Stimulated activated CD8-positive, alpha-beta memory T cell treated with anti-CD3 and anti-CD28 coated beads, Interleukin-4, amount 100 ng/mL, for 1 hour (primary cell): Measurements from ENCODE around the gene CAMSAP1.

Source experiments
- DNase-seq, 2 donors: peaks; one replicate each; pipeline ENCODE4 v3.0.0-alpha.2; 2020; ENCODE audit warnings: low read depth in 2 of 2, low spot score in 1 of 2

The CAMSAP1 gene

DNA sequence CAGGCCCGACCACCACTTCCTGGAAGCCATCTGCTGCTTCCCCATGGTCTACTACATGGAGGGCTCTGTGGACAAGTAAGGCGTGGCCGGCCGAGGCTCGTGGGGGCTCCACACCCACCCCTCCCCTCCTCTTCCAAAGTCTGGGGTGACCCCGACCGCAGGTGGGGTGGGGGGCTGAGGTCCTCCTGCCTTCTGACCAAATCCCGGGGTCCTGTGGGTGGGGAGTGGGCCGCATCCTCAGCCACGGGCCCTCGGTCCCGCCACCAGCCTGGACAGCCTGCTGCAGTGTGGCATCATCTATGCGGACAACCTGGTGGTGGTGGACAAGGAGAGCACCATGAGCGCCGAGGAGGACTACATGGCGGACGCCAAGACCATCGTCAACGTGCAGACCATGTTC lies 128.9 kb downstream of the CAMSAP1 start:
- no peak for DNase-seq

DNA sequence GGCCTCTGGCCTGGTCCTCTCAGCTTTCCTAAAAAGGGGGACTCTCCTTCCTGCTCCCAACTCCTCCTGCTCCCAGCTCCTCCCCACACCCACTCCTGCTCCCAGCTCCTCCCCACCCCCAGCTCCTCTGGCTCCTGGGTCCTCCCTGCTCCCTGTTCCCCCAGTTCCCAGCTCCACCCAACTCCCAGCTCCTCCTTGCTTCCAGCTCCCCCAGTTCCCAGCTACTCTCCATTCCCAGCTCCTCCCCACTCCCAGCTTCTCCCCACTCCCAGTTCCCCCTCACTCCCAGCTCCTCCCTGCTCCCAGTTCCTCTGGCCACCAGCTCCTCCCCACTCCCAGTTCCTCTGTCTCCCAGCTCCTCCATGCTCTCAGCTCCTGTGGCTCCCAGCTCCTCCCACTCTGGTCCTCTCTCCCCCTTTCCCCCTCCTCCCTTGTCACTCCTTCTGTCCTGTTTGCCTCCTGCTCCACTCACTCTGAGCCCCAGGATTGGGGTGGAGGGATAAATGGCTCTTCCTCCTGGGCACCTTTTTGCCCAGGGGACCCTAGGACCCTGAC lies 129.6 kb downstream of the CAMSAP1 start:
- no peak for DNase-seq

GRCh38 chr9:135776893-135777622 lies 130.3 kb downstream of the CAMSAP1 start:
- no peak for DNase-seq

- DNase-seq, result no peak
These were observed 131.4 kb downstream of the CAMSAP1 start for GRCh38 chr9:135775911-135776310.

DNA sequence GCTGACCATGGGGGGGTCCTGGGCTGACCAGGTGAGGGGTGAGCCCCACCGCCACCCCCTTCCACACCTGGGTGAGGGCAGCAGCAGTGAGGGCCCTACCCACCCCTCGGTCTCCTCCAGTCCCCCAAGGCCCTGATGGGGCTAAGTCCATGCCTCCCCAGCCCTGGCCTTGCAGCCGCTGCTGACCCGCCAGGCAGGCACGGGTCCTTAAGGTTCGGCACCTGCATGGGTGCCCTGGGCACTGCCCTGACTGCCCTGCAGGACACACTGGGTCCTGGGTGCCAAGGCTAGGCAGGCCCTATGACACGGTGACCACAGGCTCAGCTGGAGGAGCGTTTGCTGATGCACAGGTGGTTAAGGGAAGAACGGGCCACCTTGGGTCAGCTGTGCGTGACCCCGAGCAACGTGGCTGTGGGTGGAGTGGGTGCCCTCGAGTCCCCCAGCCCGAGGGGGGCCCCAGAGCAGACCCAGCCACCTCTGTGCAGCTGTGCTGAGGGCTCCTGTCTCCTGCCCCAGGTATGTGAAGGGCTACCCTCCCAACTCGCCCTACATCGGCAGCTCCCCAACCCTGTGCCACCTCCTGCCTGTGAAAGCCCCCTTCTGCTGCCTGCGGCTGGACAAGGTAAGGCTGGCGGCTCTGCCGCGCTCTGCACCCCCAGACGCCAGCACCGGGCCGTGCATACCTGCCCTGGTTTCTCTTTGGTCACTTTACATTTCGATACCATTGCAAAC lies 132.4 kb downstream of the CAMSAP1 start:
- no peak for DNase-seq

DNA sequence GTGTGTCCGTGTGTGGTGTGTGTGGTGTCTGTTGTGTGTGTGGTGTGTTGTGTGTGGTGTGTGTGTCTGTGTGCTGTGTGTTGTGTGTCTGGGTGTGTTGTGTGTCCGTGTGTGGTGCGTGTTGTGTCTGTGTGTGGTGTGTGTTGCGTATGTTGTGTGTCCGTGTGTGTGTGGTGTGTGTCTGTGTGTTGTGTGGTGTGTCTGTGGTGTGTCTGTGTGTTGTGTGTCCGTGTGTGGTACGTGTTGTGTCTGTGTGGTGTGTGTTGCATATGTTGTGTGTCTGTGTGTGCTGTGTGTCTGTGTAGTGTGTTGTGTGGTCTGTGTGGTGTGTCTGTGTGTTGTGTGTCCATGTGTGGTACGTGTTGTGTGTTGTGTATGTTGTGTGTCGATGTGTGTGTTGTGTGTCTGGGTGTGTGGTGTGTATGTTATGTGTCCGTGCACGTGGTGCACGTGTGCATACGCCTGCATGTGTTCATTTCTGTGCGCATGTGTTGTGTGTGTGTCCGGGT lies 133.1 kb downstream of the CAMSAP1 start:
- no peak for DNase-seq

DNA sequence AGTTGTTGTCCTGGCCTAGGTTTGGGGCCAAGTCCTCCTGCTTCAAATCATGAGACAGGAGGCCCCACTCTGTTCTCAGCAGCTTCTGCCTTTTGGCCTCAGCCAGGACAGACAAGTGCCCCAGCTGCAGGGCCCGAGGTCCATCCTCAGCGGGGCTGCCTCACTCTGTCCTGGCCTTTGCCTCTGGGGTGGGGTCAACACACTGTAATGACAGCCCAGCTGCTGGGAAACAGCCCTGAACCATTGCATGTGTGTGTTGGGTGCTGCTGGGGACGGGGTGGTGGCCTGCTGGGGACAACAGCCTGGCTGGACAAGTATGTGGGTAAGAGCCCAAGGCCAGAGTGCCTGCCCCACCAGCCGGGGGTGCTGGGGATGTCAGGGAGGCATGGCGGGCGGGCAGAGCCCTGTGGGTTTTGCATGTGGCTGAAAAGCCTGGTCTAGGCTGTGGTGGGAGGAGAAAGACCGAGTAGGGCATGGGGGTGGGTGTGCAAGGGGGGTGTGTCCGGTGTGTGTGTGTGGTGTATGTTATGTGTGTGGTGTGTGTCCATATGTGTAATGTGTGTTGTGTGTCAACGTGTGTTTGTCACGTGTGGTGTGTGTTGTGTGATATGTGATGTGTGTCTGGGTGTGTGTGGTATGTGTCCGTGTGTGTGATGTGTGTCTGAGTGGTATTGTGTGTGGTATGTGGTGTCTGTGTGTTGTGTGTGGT lies 133.7 kb downstream of the CAMSAP1 start:
- no peak for DNase-seq

DNA sequence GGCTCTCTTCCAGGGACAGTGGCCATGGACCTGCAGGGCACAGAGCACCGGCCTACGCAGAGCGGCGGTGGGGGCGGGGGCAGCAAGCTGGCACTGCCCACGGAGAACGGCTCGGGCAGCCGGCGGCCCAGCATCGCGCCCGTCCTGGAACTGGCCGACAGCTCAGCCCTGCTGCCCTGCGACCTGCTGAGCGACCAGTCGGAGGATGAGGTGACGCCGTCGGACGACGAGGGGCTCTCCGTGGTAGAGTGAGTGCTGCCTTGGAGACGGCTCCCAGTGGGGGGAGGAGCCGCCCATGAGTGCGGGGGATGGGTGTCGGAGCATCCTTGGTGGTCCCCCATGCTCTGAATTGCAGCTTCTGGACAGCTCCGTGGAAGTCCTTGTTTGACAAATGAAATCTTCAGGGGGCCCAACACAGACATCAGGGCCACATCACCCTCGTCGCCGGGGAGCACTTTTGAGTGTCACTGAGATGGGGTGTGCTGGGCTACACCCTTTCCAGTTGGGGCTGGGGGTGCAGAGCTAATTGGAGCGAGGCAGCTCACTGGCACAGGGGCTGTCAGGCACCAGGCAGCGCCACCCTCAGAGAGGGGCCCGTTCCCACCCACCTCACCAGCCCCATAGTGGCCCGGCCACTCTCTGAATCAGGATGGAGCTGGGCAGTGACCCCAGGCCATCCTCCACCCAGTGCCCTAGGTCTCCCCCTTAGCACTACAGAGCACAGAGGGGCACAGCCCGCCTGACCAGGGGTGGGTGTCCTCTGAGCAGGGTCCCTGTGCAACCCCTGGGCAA lies 134.4 kb downstream of the CAMSAP1 start:
- no peak for DNase-seq

DNA sequence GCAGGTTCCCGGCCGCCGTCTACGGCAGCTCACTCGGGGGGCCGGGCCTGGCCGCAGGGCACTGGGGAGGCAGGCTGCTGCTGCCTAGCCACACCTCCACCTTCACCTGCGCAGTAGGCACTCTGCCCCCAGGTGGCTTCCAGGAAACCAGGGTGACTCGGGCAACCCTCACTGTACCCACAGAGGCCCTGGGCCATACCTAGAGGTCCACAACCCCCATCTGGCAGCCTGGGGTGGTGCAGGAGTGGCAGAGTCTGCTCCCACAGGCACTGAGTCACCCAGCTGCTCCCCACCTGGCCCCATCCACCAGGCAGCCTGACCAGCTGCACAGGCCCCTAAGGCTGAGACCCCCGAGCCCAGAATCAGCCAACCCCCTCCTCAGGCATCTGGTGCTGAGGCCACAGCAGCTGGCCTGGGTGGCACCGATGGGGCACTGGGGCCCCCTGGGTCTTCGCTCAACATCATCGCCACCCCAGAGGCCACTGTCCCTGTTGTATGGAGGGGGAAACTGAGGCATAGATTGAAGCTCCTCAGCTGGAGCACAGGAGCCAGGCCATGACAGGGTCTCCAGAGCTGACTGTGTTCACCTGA lies 135.2 kb downstream of the CAMSAP1 start:
- DNase-seq, result no peak

GRCh38 chr9:135771401-135772051 lies 135.8 kb downstream of the CAMSAP1 start:
- DNase-seq, result no peak

- DNase-seq, result no peak
These were observed 136.6 kb downstream of the CAMSAP1 start for GRCh38 chr9:135770771-135771170.

DNA sequence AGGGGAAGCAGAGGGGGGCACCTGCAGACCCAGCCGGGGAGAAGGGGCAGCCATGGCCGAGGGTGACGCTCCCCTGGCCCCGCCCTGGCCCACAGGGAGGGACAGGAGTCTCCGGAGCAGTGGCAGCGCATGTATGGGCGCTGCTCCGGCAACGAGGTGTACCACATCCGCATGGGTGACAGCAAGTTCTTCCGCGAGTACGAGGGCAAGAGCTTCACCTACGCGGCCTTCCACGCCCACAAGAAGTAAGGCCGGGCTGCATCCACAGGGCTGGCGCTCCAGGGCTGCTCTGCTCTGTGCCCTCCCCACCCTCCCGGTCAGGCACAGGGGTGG lies 137.2 kb downstream of the CAMSAP1 start:
- DNase-seq, result no peak

- no peak for DNase-seq
These were observed 137.7 kb downstream of the CAMSAP1 start for GRCh38 chr9:135769489-135770202.

- DNase-seq, result no peak
These were observed 138.7 kb downstream of the CAMSAP1 start for GRCh38 chr9:135768516-135769218.

GRCh38 chr9:135766707-135767106 lies 140.6 kb downstream of the CAMSAP1 start:
- no peak for DNase-seq

DNA sequence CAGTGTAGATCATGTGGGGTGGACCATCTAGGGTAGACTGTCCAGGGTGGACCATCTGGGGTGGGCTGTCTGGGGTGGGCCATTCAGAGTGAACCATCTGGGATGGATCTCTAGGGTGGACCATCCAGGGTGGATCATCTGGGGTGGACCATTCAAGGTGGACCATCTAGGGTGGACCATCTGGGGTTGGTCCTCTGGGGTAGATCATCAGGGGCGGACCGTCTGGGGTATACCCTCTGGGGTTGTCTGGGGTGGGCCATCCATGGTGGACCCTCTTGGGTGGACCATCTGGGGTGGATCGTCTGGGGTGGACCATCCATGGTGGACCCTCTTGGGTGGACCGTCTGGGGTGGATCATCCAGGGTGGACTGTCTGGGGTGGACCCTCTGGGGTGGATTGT lies 141.1 kb downstream of the CAMSAP1 start:
- DNase-seq, result no peak

- DNase-seq, result no peak
These were observed 141.9 kb downstream of the CAMSAP1 start for GRCh38 chr9:135765416-135765815.

DNA sequence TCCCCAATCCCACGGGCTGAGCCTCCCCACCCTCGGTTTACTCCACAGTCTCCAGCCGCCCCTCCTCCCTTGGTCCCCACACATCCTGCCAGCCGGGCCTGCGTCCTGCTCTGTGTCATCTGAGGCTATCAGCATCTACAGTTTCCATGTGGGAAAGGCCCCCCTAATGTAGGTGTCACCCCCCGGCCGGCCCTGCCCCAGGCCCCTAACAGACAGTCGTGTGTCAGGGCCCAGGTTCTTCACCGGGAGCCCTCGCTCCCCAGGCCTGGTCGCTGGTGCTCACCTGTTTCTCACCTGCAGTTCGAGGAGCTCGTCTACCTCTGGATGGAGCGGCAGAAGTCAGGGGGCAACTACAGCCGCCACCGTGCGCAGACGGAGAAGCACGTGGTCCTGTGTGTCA lies 142.6 kb downstream of the CAMSAP1 start:
- DNase-seq, result no peak
